Endothelial cell of umbilical vein (primary cell): ENCODE measurements around the gene RFLNA. TPM values are rescaled to one million over a fixed set of nuclear protein-coding genes. Genes with fewer than 3 reads are reported as not detected.

Experiments
- BruUV-seq: library from RNA; stranded (reverse); fragments of 400-500 nt; replicated peaks from 2 replicates; lab custom pipeline; 2021; lab: Mats Ljungman, UMichigan
- CTCF ChIA-PET: fragments of 300-600, 350-600 bp; sonication (Branson Sonifier 250); formaldehyde crosslinking; loops from one replicate; lab custom pipeline; 2021; ENCODE audit warnings: antibody characterized with exemption, inconsistent platforms; lab: Charles Lee
- POLR2A ChIA-PET: fragments of 300-600, 350-600 bp; sonication (Branson Sonifier 250); formaldehyde crosslinking; loops from one replicate; lab custom pipeline; 2021; ENCODE audit warnings: antibody characterized with exemption, inconsistent platforms; lab: Charles Lee
- DNase-seq: peaks from one replicate; pipeline ENCODE4 v3.0.0-alpha.2; 2011; ENCODE audit warnings: low read depth, low spot score
- FAIRE-seq: peaks from 2 replicates; lab custom pipeline; 2011; peaks lifted over from hg19 to GRCh38; lab: Jason Lieb, UNC
- H2AFZ ChIP-seq: 2 replicates; pipeline ENCODE4 v1.6.0; 2012; ENCODE audit warnings: low read depth, low read length, control low read depth, inconsistent platforms
- H3K27ac ChIP-seq: 2 replicates; pipeline ENCODE4 v1.5.1; 2011; ENCODE audit warnings: low read depth, mild to moderate bottlenecking, control low read depth, low read length, moderate library complexity; ENCODE audit not compliant: insufficient read depth
- H3K27me3 ChIP-seq, 2 experiments: 2 replicates each; pipeline versions ENCODE4 v1.6.0 to v1.6.1; 2011; ENCODE audit warnings: low read length in 2 of 2, mixed read lengths in 1 of 2; ENCODE audit not compliant: control insufficient read depth in 2 of 2, insufficient read depth in 2 of 2
- H3K36me3 ChIP-seq, 2 experiments: 2 replicates in 1 of 2; 3 replicates in 1 of 2; pipeline ENCODE4 v1.5.1; 2011; ENCODE audit warnings: low read length in 2 of 2, mild to moderate bottlenecking in 1 of 2, moderate library complexity in 1 of 2; ENCODE audit not compliant: control insufficient read depth in 2 of 2, insufficient read depth in 2 of 2; ENCODE audit errors: extremely low read depth in 1 of 2
- H3K4me1 ChIP-seq: 3 replicates; pipeline ENCODE4 v1.5.1; 2011; ENCODE audit warnings: mild to moderate bottlenecking, low read length; ENCODE audit not compliant: control insufficient read depth, insufficient read depth; ENCODE audit errors: extremely low read depth
- H3K4me2 ChIP-seq: 2 replicates; pipeline ENCODE4 v1.6.1; 2011; ENCODE audit warnings: low read length, control low read depth, mixed read lengths; ENCODE audit not compliant: insufficient read depth
- H3K4me3 ChIP-seq, 3 experiments: fragments of 200-600 bp in 1 of 3; sonication (generic), shearing (Covaris generic) in 1 of 3; replicated peaks in 1 of 3; 2 replicates each; pipeline ENCODE4 v1.5.1; 2011 to 2016; ENCODE audit warnings: control low read depth in 3 of 3, low read length in 3 of 3, mild to moderate bottlenecking in 2 of 3, inconsistent platforms in 1 of 3, low read depth in 1 of 3, moderate library complexity in 1 of 3; ENCODE audit not compliant: insufficient read depth in 1 of 3
- H3K79me2 ChIP-seq: 2 replicates; pipeline ENCODE4 v1.6.0; 2012; ENCODE audit warnings: low read length, inconsistent platforms; ENCODE audit not compliant: control insufficient read depth, insufficient read depth
- H3K9ac ChIP-seq: replicated peaks from 2 replicates; pipeline ENCODE3; 2011; ENCODE audit warnings: low read length, control low read depth; ENCODE audit not compliant: insufficient read depth; ENCODE audit errors: extremely low read depth
- H3K9me1 ChIP-seq: replicated peaks from 3 replicates; pipeline ENCODE4 v1.6.0; 2011; ENCODE audit warnings: mild to moderate bottlenecking, low read length; ENCODE audit not compliant: control insufficient read depth, insufficient read depth; ENCODE audit errors: extremely low read depth
- H3K9me3 ChIP-seq: replicated peaks from 2 replicates; pipeline ENCODE4 v1.5.1; 2012; ENCODE audit warnings: low read length, inconsistent platforms; ENCODE audit not compliant: control insufficient read depth, insufficient read depth
- H4K20me1 ChIP-seq: replicated peaks from 2 replicates; pipeline ENCODE3; 2011; ENCODE audit warnings: mild to moderate bottlenecking, low read length; ENCODE audit not compliant: control insufficient read depth, insufficient read depth; ENCODE audit errors: extremely low read depth
- CTCF ChIP-seq, 2 donors: IDR thresholded peaks; 1 replicate in 1 of 2; 2 replicates in 1 of 2; pipeline ENCODE4 v1.5.1; 2011; ENCODE audit warnings: low read length in 2 of 2, mild to moderate bottlenecking in 2 of 2, moderate library complexity in 2 of 2, control low read depth in 1 of 2, inconsistent platforms in 1 of 2, low read depth in 1 of 2; ENCODE audit not compliant: insufficient read depth in 1 of 2; ENCODE audit errors: extremely low read depth in 1 of 2
- FOS ChIP-seq: IDR thresholded peaks from 2 replicates; pipeline ENCODE4 v1.6.1; 2011; ENCODE audit warnings: mild to moderate bottlenecking, low read length, moderate library complexity, borderline replicate concordance; ENCODE audit not compliant: insufficient read depth
- MYC ChIP-seq: IDR thresholded peaks from one replicate; pipeline ENCODE4 v1.6.1; 2011; ENCODE audit warnings: mild to moderate bottlenecking, low read depth, low read length
- POLR2AphosphoS5 ChIP-seq: IDR thresholded peaks from 2 replicates; pipeline ENCODE4 v1.6.1; 2012; ENCODE audit warnings: low read depth, mild to moderate bottlenecking, control low read depth, low read length, moderate library complexity; ENCODE audit not compliant: insufficient read depth
- dilution Hi-C: fragments of 300-500 bp; cut with MboI; formaldehyde crosslinking; loops from one replicate; pipeline ENCODE4 v1.15.0; 2019; ENCODE audit warnings: low sequenced_read_pairs; ENCODE audit not compliant: extremely low pct_ligation_motif_present
- intact Hi-C: fragments of 100-400 bp; cut with micrococcal nuclease; formaldehyde crosslinking; loops from one replicate; pipeline ENCODE4 v1.10.0; 2022
- polyA plus RNA-seq, 4 experiments: library from polyadenylated mRNA; depleted of rRNA in 3 of 4; stranded (reverse) in 3 of 4; unstranded in 1 of 4; fragments of >200 nt; gene quantifications; 2 replicates each; pipeline versions ENCODE4 v1.2.1 to v1.2.3, GENCODE V29; 2011 to 2012; ENCODE audit warnings: missing spikeins in 1 of 4
- total RNA-seq: library from RNA; stranded (reverse); gene quantifications from 2 replicates; pipeline ENCODE4 v1.2.3, GENCODE V29; 2021

Gene RFLNA
- total and polyA plus RNA-seq, 2 donors (not counting 3 experiments of a cell fraction or from before 2014, with no cell fraction given): 19.7 to 24.5 TPM

DNA sequence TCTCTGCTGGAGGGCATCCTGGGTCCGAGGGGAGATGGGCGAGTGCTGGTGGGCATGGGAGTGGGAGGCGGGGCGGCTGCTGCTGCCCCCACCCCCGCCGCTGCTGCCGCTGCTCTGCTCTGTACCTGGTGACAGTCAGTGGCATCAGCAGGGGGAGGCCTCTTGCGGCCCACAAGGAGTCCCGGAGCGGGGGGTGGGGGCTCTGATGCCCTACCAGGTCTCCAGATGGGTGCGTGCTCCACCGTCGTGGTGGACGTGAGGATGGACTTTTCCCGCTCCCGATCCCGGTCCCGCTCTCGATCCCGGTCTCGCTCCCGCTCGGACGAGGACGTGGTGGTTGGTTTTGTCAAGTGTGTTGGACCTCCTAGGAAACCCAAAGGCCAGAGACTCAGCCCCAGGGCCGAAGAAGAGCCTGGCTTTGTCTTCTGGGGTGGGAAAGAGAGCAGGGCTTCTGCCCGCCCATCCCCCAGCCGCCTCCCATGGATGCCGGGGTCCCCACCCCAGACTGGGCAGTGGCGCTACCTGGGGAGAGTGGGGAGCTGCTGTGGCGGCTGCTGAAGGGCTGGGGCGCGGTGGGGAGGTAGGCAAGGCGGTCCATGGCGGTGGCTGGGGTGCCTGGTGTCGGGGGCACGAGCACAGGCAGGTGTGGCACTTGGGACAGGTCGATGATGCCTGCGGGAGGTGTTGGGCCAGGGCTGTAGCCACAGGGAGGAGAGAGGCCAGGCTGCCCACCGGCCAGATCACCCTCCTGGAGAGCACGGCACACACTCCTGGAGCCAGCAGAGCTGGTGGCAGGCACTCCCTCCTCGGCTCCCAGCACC, 45.4 kb downstream of the RFLNA start:
- Histone ChIP-seq H2AFZ (no peak overlapping the region), H3K27me3 (no peaks in the 10 kb centered on the region), H3K79me2 (no peaks in the 10 kb centered on the region), H3K4me1 (no peaks in the 10 kb centered on the region), H3K9me1 (no peaks in the 10 kb centered on the region), H3K4me3 (no peak overlapping the region), H4K20me1 (no peaks in the 10 kb centered on the region), H3K9ac (no peak overlapping the region), H3K27ac (no peak overlapping the region), H3K4me2 (no peak overlapping the region), H3K9me3 (no peaks in the 10 kb centered on the region), H3K36me3 (peaks cover 25 to 40% of the 10 kb centered on the region in 2 experiments)
- DNase-seq (no peak), FAIRE-seq (no peak)
- no peak for TF ChIP-seq CTCF (IDR thresholded peaks at IDR 0.05; ENCODE audit: extremely low read depth in 1 of 2, insufficient read depth in 1 of 2, low read depth in 1 of 2, low read length in 2 of 2)
- no peak for TF ChIP-seq MYC
- TF ChIP-seq FOS: no peak
- TF ChIP-seq POLR2AphosphoS5: peak; percentile 15
- intact Hi-C loops: no loop called here
- dilution Hi-C loops: no loop called here
- TSS peak; percentile 78 for BruUV-seq
- CTCF ChIA-PET: no interaction called here
- POLR2A ChIA-PET: no interaction called here
